ENCODE data around the gene PCSK9. TPM values are rescaled to one million over a fixed set of nuclear protein-coding genes. Genes with fewer than 3 reads are reported as not detected.
A peak's percentile ranks its signal among the peaks of the same experiment; 100 is the strongest.

The PCSK9 gene
- total and polyA plus RNA-seq, 2 experiments from 2014 or later = 77.6 to 327 TPM

- Histone ChIP-seq H3K27me3 (ENCODE audit: insufficient read depth) (peaks cover 37% of the 10 kb centered on the region), H3K79me2 (replicated peaks; ENCODE audit: insufficient read depth) (peaks cover 51% of the 10 kb centered on the region), H3K9me2 (ENCODE audit: insufficient read depth) (no peaks in the 10 kb centered on the region), H2AFZ (0 out of 2 replicates have a peak overlapping the region, but pooled peaks have one; percentile 94), H4K20me1 (replicated peaks; ENCODE audit: insufficient read depth) (peaks cover 26% of the 10 kb centered on the region), H3K36me3 (ENCODE audit: insufficient read depth) (0 out of 2 replicates have a peak, but pooled peaks cover 7% of the 10 kb centered on the region), H3F3A (replicated peaks; ENCODE audit: low read depth) (0 out of 2 replicates have a peak, but pooled peaks cover 4% of the 10 kb centered on the region), H3K4me3 (peak overlapping the region; percentile 91), H3K4me2 (peak overlapping the region; percentile 94), H3K27ac (ENCODE audit: low read depth) (peak overlapping the region; percentile 70; the same call in 1 of the 2 replicates), H3K4me1 (ENCODE audit: insufficient read depth) (peaks cover 50% of the 10 kb centered on the region)
- H3K4me3 Mint-ChIP-seq = no peak overlapping the region; the same call in 2 of the 3 replicates
- H3K27me3 Mint-ChIP-seq (ENCODE audit: insufficient read depth, low read depth, poor library complexity) = peaks cover 38% of the 10 kb centered on the region
- H3K27ac Mint-ChIP-seq = no peak overlapping the region
- TF ChIP-seq REST (IDR thresholded peaks at IDR 0.05; ENCODE audit: unreplicated experiment) = no peak
- TF ChIP-seq EZH2 (IDR thresholded peaks at IDR 0.05; ENCODE audit: low read depth, unreplicated experiment) = no peak
- TF ChIP-seq ETS1 (IDR thresholded peaks at IDR 0.05) = no peak
- TF ChIP-seq ZNF114 (CRISPR knock-in tag; IDR thresholded peaks at IDR 0.05) = no peak
- TF ChIP-seq NANOG (IDR thresholded peaks at IDR 0.05; ENCODE audit: borderline replicate concordance) = no peak
- no peak for TF ChIP-seq ZNF462 (CRISPR knock-in tag; IDR thresholded peaks at IDR 0.05)
- TF ChIP-seq JUNB (IDR thresholded peaks at IDR 0.05; ENCODE audit: unreplicated experiment) = no peak
- no peak for TF ChIP-seq EZH2phosphoT487 (IDR thresholded peaks at IDR 0.05; ENCODE audit: unreplicated experiment)
- TF ChIP-seq STAT1 (IDR thresholded peaks at IDR 0.05; ENCODE audit: unreplicated experiment) = no peak
- TF ChIP-seq CTCF (conservative IDR thresholded peaks at IDR 0.05; ENCODE audit: low read depth in 2 of 2) = no peak
- TF ChIP-seq POLR2AphosphoS5 (IDR thresholded peaks at IDR 0.05; ENCODE audit: low read depth) = no peak
- TF ChIP-seq ZNF331 (CRISPR knock-in tag; IDR thresholded peaks at IDR 0.05; ENCODE audit: low read depth) = no peak
- H3K9me3 Mint-ChIP-seq = no peaks in the 10 kb centered on the region
- H3K36me3 Mint-ChIP-seq (ENCODE audit: low read depth) = peaks cover 9% of the 10 kb centered on the region; the same call in 2 of the 3 replicates
- peaks cover 31% of the 10 kb centered on the region for H3K4me1 Mint-ChIP-seq
- DNase-seq (ENCODE audit: low spot score) (no peak), ATAC-seq (no peak)
These were observed 853 bp upstream of the PCSK9 start for GRCh38 chr1:55038552-55038838.
